ENCODE measurements around the gene ABHD17A. TPM values are rescaled to one million over a fixed set of nuclear protein-coding genes. Genes with fewer than 3 reads are reported as not detected.
"Not testable (repeated sequence)": the region's sequence is repeated elsewhere in the genome, so short reads cannot be mapped to it uniquely, and the experiment has no call there.

The ABHD17A gene
- polyA plus RNA-seq, 4 donors, result 31.1 to 59.8 (median 36.2) TPM

GRCh38 chr19:1911098-1911497 lies 25.8 kb upstream of the ABHD17A start:
- no peak for DNase-seq (ENCODE audit: low read depth in 4 of 4, low spot score in 3 of 4)

GRCh38 chr19:1910177-1910576 lies 24.9 kb upstream of the ABHD17A start:
- no peak for DNase-seq (ENCODE audit: low read depth in 4 of 4, low spot score in 3 of 4)

GRCh38 chr19:1909761-1910080 lies 24.4 kb upstream of the ABHD17A start:
- no peak for DNase-seq (ENCODE audit: low read depth in 4 of 4, low spot score in 3 of 4)

GRCh38 chr19:1908364-1908678 lies 23.0 kb upstream of the ABHD17A start:
- no peak for DNase-seq (ENCODE audit: low read depth in 4 of 4, low spot score in 3 of 4)

GRCh38 chr19:1907563-1908363 lies 22.5 kb upstream of the ABHD17A start:
- DNase-seq (ENCODE audit: low read depth in 4 of 4, low spot score in 3 of 4), result no peak

- no peak for DNase-seq (ENCODE audit: low read depth in 4 of 4, low spot score in 3 of 4)
Observed at GRCh38 chr19:1906985-1907562, 21.8 kb upstream of the ABHD17A start.

- DNase-seq (ENCODE audit: low read depth in 4 of 4, low spot score in 3 of 4), result no peak
Observed at GRCh38 chr19:1905863-1906375, 20.6 kb upstream of the ABHD17A start.

- DNase-seq (ENCODE audit: low read depth in 4 of 4, low spot score in 3 of 4), result peak; percentile 91 to 97 (median 96)
Observed at GRCh38 chr19:1905110-1905862, 20.0 kb upstream of the ABHD17A start, which contains the start of the genes ADAT3 and SCAMP4. Gene ADAT3, plus strand, starts transcription at chr19:1905399. Its CDS starts 6,649 bp downstream, at chr19:1912048. Gene SCAMP4, plus strand, starts transcription at chr19:1905399. Its CDS starts 9,621 bp downstream, at chr19:1915020.

- DNase-seq (ENCODE audit: low read depth in 4 of 4, low spot score in 3 of 4), result no peak
Observed at GRCh38 chr19:1904860-1905109, 19.5 kb upstream of the ABHD17A start.

- DNase-seq (ENCODE audit: low read depth in 4 of 4, low spot score in 3 of 4), result no peak
Observed at GRCh38 chr19:1902923-1903322, 17.6 kb upstream of the ABHD17A start.

GRCh38 chr19:1901940-1902404 lies 16.7 kb upstream of the ABHD17A start:
- no peak for DNase-seq (ENCODE audit: low read depth in 4 of 4, low spot score in 3 of 4)

- no peak for DNase-seq (ENCODE audit: low read depth in 4 of 4, low spot score in 3 of 4)
Observed at GRCh38 chr19:1896508-1896907, 11.2 kb upstream of the ABHD17A start.

GRCh38 chr19:1893791-1894190 lies 8.5 kb upstream of the ABHD17A start:
- no peak for DNase-seq (ENCODE audit: low read depth in 4 of 4, low spot score in 3 of 4)

- DNase-seq (ENCODE audit: low read depth in 4 of 4, low spot score in 3 of 4), result no peak
Observed at GRCh38 chr19:1889907-1890306, 4.6 kb upstream of the ABHD17A start.

- no peak for DNase-seq (ENCODE audit: low read depth in 4 of 4, low spot score in 3 of 4)
Observed at GRCh38 chr19:1888385-1888784, 3.1 kb upstream of the ABHD17A start.

- not testable (repeated sequence) for DNase-seq (ENCODE audit: low read depth in 4 of 4, low spot score in 3 of 4)
Observed at GRCh38 chr19:1886360-1886759, 1.1 kb upstream of the ABHD17A start.

GRCh38 chr19:1884719-1885334 lies 469 bp downstream of the ABHD17A start:
- DNase-seq (ENCODE audit: low read depth in 4 of 4, low spot score in 3 of 4), result no peak

- DNase-seq (ENCODE audit: low read depth in 4 of 4, low spot score in 3 of 4), result no peak
Observed at GRCh38 chr19:1884291-1884718, 991 bp downstream of the ABHD17A start.

- no peak for DNase-seq (ENCODE audit: low read depth in 4 of 4, low spot score in 3 of 4)
Observed at GRCh38 chr19:1883784-1884183, 1.5 kb downstream of the ABHD17A start.

GRCh38 chr19:1882786-1883692 lies 2.3 kb downstream of the ABHD17A start:
- no peak for DNase-seq (ENCODE audit: low read depth in 4 of 4, low spot score in 3 of 4)

All from left renal pelvis (tissue), 4 donors.